Mesendoderm (in vitro differentiated cells): ENCODE results near the gene NDUFAF5.

Experiments
- DNase-seq: peaks from one replicate; pipeline ENCODE4 v3.0.0; 2013
- H2AK5ac ChIP-seq: 2 replicates; pipeline ENCODE4 v1.6.1; 2013; ENCODE audit warnings: low read length, inconsistent platforms
- H2BK120ac ChIP-seq: 2 replicates; pipeline ENCODE4 v1.6.1; 2013; ENCODE audit warnings: low read depth, mild to moderate bottlenecking, low read length, moderate library complexity, mixed read lengths
- H2BK15ac ChIP-seq: replicated peaks from 2 replicates; pipeline ENCODE4 v1.6.1; 2013; ENCODE audit warnings: low read depth, mild to moderate bottlenecking, moderate library complexity
- H2BK5ac ChIP-seq: 2 replicates; pipeline ENCODE4 v1.6.1; 2013; ENCODE audit warnings: low read length, inconsistent platforms
- H3K18ac ChIP-seq: 2 replicates; pipeline ENCODE4 v1.6.1; 2013; ENCODE audit warnings: mild to moderate bottlenecking, low read length, mixed read lengths
- H3K23ac ChIP-seq: one replicate; pipeline ENCODE4 v1.6.1; 2013; ENCODE audit warnings: low read length
- H3K27ac ChIP-seq: 2 replicates; pipeline ENCODE4 v1.5.1; 2013; ENCODE audit warnings: low read depth, mild to moderate bottlenecking, inconsistent platforms, low read length, moderate library complexity
- H3K27me3 ChIP-seq: 2 replicates; pipeline ENCODE4 v1.6.1; 2013; ENCODE audit warnings: low read length, control low read depth, mild to moderate bottlenecking, inconsistent platforms; ENCODE audit not compliant: insufficient read depth, poor library complexity
- H3K36me3 ChIP-seq: 2 replicates; pipeline ENCODE4 v1.6.1; 2013; ENCODE audit warnings: low read length, inconsistent platforms; ENCODE audit not compliant: control insufficient read depth, insufficient read depth
- H3K4ac ChIP-seq: one replicate; pipeline ENCODE4 v1.6.1; 2013; ENCODE audit warnings: low read depth, mild to moderate bottlenecking, low read length, moderate library complexity
- H3K4me1 ChIP-seq: 2 replicates; pipeline ENCODE4 v1.6.1; 2013; ENCODE audit warnings: low read depth, low read length, inconsistent platforms; ENCODE audit not compliant: control insufficient read depth
- H3K4me2 ChIP-seq: 2 replicates; pipeline ENCODE4 v1.6.1; 2013; ENCODE audit warnings: low read length
- H3K4me3 ChIP-seq: 2 replicates; pipeline ENCODE4 v1.5.1; 2013; ENCODE audit warnings: mild to moderate bottlenecking, low read length
- H3K56ac ChIP-seq: one replicate; pipeline ENCODE4 v1.6.1; 2013; ENCODE audit warnings: low read length
- H3K79me1 ChIP-seq: 2 replicates; pipeline ENCODE4 v1.6.1; 2013; ENCODE audit warnings: low read length, inconsistent platforms
- H3K79me2 ChIP-seq: 2 replicates; pipeline ENCODE4 v1.6.1; 2013; ENCODE audit warnings: mild to moderate bottlenecking, low read length; ENCODE audit not compliant: control insufficient read depth, insufficient read depth
- H3K9ac ChIP-seq: 2 replicates; pipeline ENCODE4 v1.6.1; 2013; ENCODE audit warnings: low read length, inconsistent platforms
- H4K5ac ChIP-seq: one replicate; pipeline ENCODE4 v1.6.1; 2013; ENCODE audit warnings: low read length
- H4K8ac ChIP-seq: one replicate; pipeline ENCODE4 v1.6.1; 2013; ENCODE audit warnings: low read depth, mild to moderate bottlenecking, control low read depth, low read length, moderate library complexity
- WGBS: extraction: QIAGEN DNeasy Blood & Tissue Kit; methylation state at CpG from one replicate; pipeline ENCODE4 v1.1.7; 2013; ENCODE audit warnings: low lambda C conversion rate, missing lambda C conversion rate; ENCODE audit not compliant: insufficient coverage; ENCODE audit errors: extremely low coverage; 5-methylcytosine and 5-hydroxymethylcytosine counted together

NDUFAF5 gene

DNA sequence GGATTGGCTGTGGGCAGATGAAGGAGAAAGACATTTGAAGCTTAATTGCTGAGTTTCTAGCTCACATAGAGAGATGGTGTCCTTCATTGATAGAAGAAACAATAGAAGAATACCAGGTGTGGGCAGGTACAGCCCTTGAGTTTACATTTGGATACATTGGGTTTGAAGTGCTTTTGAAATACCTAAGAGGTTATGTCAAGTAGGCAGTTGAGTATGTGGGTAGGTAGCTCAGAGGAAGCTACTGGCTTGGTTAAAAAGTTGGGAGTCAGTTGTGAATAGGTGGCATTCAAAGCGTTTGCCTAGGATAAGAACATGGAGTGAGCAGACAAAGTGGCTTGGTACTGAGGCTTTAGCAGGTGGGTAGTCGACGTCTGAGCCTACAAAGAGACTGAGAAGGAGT, 25.0 kb downstream of the NDUFAF5 start:
- peaks cover 28% of the 10 kb centered on the region for H3K36me3 ChIP-seq
- H3K4me3 ChIP-seq: no peak overlapping the region
- no peak overlapping the region for H3K4me2 ChIP-seq
- H3K4me1 ChIP-seq: no peaks in the 10 kb centered on the region
- H2BK15ac ChIP-seq: no peak overlapping the region
- H3K18ac ChIP-seq: no peak overlapping the region
- no peaks in the 10 kb centered on the region for H3K27me3 ChIP-seq
- H4K8ac ChIP-seq: no peak overlapping the region
- H3K4ac ChIP-seq: no peak overlapping the region
- no peaks in the 10 kb centered on the region for H3K79me2 ChIP-seq
- no peak overlapping the region for H3K27ac ChIP-seq
- no peak overlapping the region for H2AK5ac ChIP-seq
- H2BK5ac ChIP-seq: no peak overlapping the region
- H4K5ac ChIP-seq: no peak overlapping the region
- H3K9ac ChIP-seq: no peak overlapping the region
- no peak for DNase-seq
- H3K56ac ChIP-seq: no peak overlapping the region
- no CpG with 5 or more reads among the region's 3 CpGs for WGBS
- peaks cover 1% of the 10 kb centered on the region for H3K79me1 ChIP-seq
- no peak overlapping the region for H2BK120ac ChIP-seq
- H3K23ac ChIP-seq: no peak overlapping the region

DNA sequence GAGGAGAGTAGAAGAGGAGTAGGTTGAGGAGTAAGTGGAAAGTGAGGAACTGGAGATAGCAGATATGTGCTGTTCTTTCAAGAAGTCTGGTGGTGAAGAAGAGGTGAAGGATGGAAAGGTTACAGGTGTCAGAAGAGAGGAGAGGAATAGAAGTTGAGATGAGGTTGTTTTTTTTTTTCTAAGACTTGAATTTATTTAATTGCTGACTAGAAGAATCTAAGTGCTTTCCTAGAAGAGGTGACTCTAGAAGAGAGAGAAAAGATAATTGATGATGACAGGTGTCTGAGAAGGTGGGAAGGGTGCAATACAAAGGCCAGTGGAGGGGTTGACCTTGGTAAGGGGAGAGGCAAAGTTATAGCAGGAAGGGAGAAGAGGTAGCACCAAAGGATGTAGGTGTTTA, 25.6 kb downstream of the NDUFAF5 start:
- H3K4ac ChIP-seq: no peak overlapping the region
- H4K8ac ChIP-seq: no peak overlapping the region
- no peak for DNase-seq
- H3K27ac ChIP-seq: no peak overlapping the region
- no peaks in the 10 kb centered on the region for H3K79me2 ChIP-seq
- H2BK120ac ChIP-seq: no peak overlapping the region
- H3K4me1 ChIP-seq: no peaks in the 10 kb centered on the region
- no peaks in the 10 kb centered on the region for H3K27me3 ChIP-seq
- no peak overlapping the region for H4K5ac ChIP-seq
- no peak overlapping the region for H3K18ac ChIP-seq
- no peak overlapping the region for H2BK5ac ChIP-seq
- no peak overlapping the region for H2BK15ac ChIP-seq
- peaks cover 1% of the 10 kb centered on the region for H3K79me1 ChIP-seq
- no peak overlapping the region for H2AK5ac ChIP-seq
- peaks cover 28% of the 10 kb centered on the region for H3K36me3 ChIP-seq
- H3K23ac ChIP-seq: no peak overlapping the region
- H3K4me2 ChIP-seq: no peak overlapping the region
- H3K4me3 ChIP-seq: no peak overlapping the region
- no peak overlapping the region for H3K9ac ChIP-seq
- H3K56ac ChIP-seq: no peak overlapping the region

- Histone ChIP-seq H4K8ac (no peak overlapping the region), H4K5ac (no peak overlapping the region), H3K4me1 (no peaks in the 10 kb centered on the region), H3K27ac (no peak overlapping the region), H2AK5ac (no peak overlapping the region), H3K23ac (no peak overlapping the region), H3K27me3 (no peaks in the 10 kb centered on the region), H3K79me1 (peaks cover 1% of the 10 kb centered on the region), H3K9ac (no peak overlapping the region), H3K36me3 (peaks cover 25% of the 10 kb centered on the region), H3K4ac (no peak overlapping the region), H3K18ac (no peak overlapping the region), H2BK5ac (no peak overlapping the region), H3K4me3 (no peak overlapping the region), H3K79me2 (no peaks in the 10 kb centered on the region), H2BK120ac (no peak overlapping the region), H3K4me2 (no peak overlapping the region), H2BK15ac (no peak overlapping the region), H3K56ac (no peak overlapping the region)
- no peak for DNase-seq
- no CpG with 5 or more reads among the region's 3 CpGs for WGBS
Observed at GRCh38 chr20:13813910-13814309, 29.1 kb downstream of the NDUFAF5 start.

DNA sequence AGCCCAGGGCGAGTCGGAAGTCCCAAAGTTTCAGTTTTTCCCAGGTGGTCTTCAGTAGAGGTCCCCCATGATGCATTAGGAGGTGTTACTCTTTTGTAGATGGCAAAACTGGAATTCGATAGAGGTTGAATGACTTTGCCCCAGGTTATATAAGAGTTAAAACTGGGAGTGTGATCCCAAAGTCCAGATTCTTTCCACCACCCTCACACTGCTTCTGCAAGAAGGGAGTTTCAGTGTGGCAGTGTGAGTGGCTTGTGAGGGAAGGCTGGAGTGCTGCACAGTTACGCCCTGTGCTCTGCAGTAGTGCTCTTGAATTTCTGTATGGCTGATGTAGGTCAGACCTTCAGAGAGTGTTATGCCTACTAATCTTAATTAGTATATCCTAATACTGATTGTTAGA, 29.8 kb downstream of the NDUFAF5 start:
- no CpG with 5 or more reads among the region's 4 CpGs for WGBS
- Histone ChIP-seq H3K4me2 (no peak overlapping the region), H2AK5ac (no peak overlapping the region), H3K56ac (no peak overlapping the region), H3K36me3 (peaks cover 18% of the 10 kb centered on the region), H3K79me1 (peaks cover 1% of the 10 kb centered on the region), H3K23ac (no peak overlapping the region), H3K4me1 (no peaks in the 10 kb centered on the region), H4K8ac (no peak overlapping the region), H3K79me2 (no peaks in the 10 kb centered on the region), H3K9ac (no peak overlapping the region), H2BK120ac (no peak overlapping the region), H3K27me3 (no peaks in the 10 kb centered on the region), H2BK5ac (no peak overlapping the region), H3K4ac (no peak overlapping the region), H3K4me3 (no peak overlapping the region), H4K5ac (no peak overlapping the region), H2BK15ac (no peak overlapping the region), H3K27ac (no peak overlapping the region), H3K18ac (no peak overlapping the region)
- no peak for DNase-seq

DNA sequence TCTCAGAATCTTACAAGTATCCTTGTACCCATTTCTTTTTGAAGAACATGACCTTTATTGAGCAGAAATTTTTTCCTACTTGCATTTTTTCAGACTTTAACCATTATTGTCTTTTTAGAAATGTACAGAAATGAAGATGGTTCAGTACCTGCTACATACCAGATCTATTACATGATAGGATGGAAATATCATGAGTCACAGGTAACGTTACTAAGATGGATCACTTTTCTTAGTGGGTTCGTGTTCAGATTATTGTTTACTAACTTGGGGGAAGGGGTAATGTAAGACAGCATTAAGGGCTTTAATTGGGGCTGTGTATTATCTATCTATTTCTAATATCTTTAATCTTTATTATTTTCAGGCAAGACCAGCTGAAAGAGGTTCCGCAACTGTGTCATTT, 31.9 kb downstream of the NDUFAF5 start:
- H3K27me3 ChIP-seq: no peaks in the 10 kb centered on the region
- H3K4me1 ChIP-seq: no peaks in the 10 kb centered on the region
- no CpG with 5 or more reads among the region's 3 CpGs for WGBS
- no peak overlapping the region for H4K5ac ChIP-seq
- no peak overlapping the region for H3K4me3 ChIP-seq
- H4K8ac ChIP-seq: no peak overlapping the region
- H3K27ac ChIP-seq: no peak overlapping the region
- H2BK5ac ChIP-seq: no peak overlapping the region
- no peak overlapping the region for H3K4me2 ChIP-seq
- no peak overlapping the region for H3K18ac ChIP-seq
- no peaks in the 10 kb centered on the region for H3K79me2 ChIP-seq
- H3K9ac ChIP-seq: no peak overlapping the region
- no peak overlapping the region for H2AK5ac ChIP-seq
- no peak overlapping the region for H3K4ac ChIP-seq
- H3K23ac ChIP-seq: no peak overlapping the region
- H3K56ac ChIP-seq: no peak overlapping the region
- no peak overlapping the region for H2BK120ac ChIP-seq
- no peak overlapping the region for H2BK15ac ChIP-seq
- no peak for DNase-seq
- peaks cover 1% of the 10 kb centered on the region for H3K79me1 ChIP-seq
- H3K36me3 ChIP-seq: peaks cover 8% of the 10 kb centered on the region

DNA sequence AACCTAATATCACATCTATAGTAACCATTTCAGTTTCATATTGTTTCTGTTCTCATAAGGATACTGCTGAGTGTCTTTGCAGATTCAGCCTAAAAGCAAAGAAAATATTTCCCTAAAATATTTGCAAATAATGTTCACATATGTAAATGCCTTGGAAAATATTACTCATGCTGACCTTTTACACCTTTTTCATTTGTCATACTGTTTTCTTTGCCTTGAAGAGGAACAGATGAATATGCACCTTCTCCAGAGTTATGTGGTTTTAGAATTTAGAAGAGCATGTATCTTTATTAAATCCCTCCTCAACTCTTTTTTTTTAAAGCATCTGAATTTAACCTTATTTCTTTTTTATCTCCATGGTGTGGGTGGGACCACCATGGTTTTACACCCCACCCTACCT, 32.5 kb downstream of the NDUFAF5 start:
- Histone ChIP-seq H3K79me2 (no peaks in the 10 kb centered on the region), H3K4me1 (no peaks in the 10 kb centered on the region), H4K8ac (no peak overlapping the region), H2BK120ac (no peak overlapping the region), H3K4ac (no peak overlapping the region), H2AK5ac (no peak overlapping the region), H3K18ac (no peak overlapping the region), H3K4me2 (no peak overlapping the region), H2BK15ac (no peak overlapping the region), H3K4me3 (no peak overlapping the region), H4K5ac (no peak overlapping the region), H3K56ac (no peak overlapping the region), H3K79me1 (no peaks in the 10 kb centered on the region), H3K23ac (no peak overlapping the region), H3K36me3 (peaks cover 5% of the 10 kb centered on the region), H3K9ac (no peak overlapping the region), H2BK5ac (no peak overlapping the region), H3K27ac (no peak overlapping the region), H3K27me3 (no peaks in the 10 kb centered on the region)
- no peak for DNase-seq
